ENCODE measurements around the gene CDH15. TPM values are rescaled to one million over a fixed set of nuclear protein-coding genes. Genes with fewer than 3 reads are reported as not detected.

The CDH15 gene
- total and polyA plus RNA-seq, 2 of the 13 experiments (the other 11 are each of a cell fraction or from before 2014, with no cell fraction given): 0.74 to 2.2 TPM

GRCh38 chr16:89232107-89232506 lies 60.6 kb downstream of the CDH15 start (continued):
- TF ChIP-seq TFDP1 (CRISPR knock-in tag; IDR thresholded peaks at IDR 0.05; ENCODE audit: borderline replicate concordance) (peak; percentile 36; the same call in 1 of the 2 replicates), ZBED4 (CRISPR knock-in tag; IDR thresholded peaks at IDR 0.05; ENCODE audit: borderline replicate concordance) (peak; percentile 52; the same call in 1 of the 2 replicates), TFAP4 (IDR thresholded peaks at IDR 0.05; ENCODE audit: borderline replicate concordance, low read depth) (0 out of 2 replicates have a peak, but pooled peaks have one; percentile 47), SIN3B (IDR thresholded peaks at IDR 0.05; ENCODE audit: low read length) (no peak), KDM6A (CRISPR knock-in tag; IDR thresholded peaks at IDR 0.05; ENCODE audit: low read depth) (peak; percentile 70), FOXP1 (IDR thresholded peaks at IDR 0.05) (no peak), FOXP1 (CRISPR knock-in tag; IDR thresholded peaks at IDR 0.05) (0 out of 2 replicates have a peak, but pooled peaks have one; percentile 21), FOXK2 (IDR thresholded peaks at IDR 0.05) (0 out of 2 replicates have a peak, but pooled peaks have one; percentile 7), FOXA3 (CRISPR knock-in tag; IDR thresholded peaks at IDR 0.05) (peak; percentile 91), SAP130 (CRISPR knock-in tag; IDR thresholded peaks at IDR 0.05; ENCODE audit: low read depth) (peak; percentile 89), ZBTB33 (CRISPR knock-in tag; IDR thresholded peaks at IDR 0.05) (peak; percentile 50; the same call in 1 of the 2 replicates), ZNF569 (CRISPR knock-in tag; IDR thresholded peaks at IDR 0.05; ENCODE audit: borderline replicate concordance) (no peak), ZNF318 (CRISPR knock-in tag; IDR thresholded peaks at IDR 0.05) (0 out of 2 replicates have a peak, but pooled peaks have one; percentile 75), ZSCAN12 (CRISPR knock-in tag; IDR thresholded peaks at IDR 0.05) (no peak)
